A549 (cell line): ENCODE measurements around the gene TGFBR3L. TPM values are rescaled to one million over a fixed set of nuclear protein-coding genes. Genes with fewer than 3 reads are reported as not detected.

Experiments used
- ATAC-seq, 2 experiments: fragments of 200-7000 bp in 1 of 2; fragments of >200 bp in 1 of 2; cut with Nextera tagmentation in 1 of 2; cut with Tn5 transposase in 1 of 2; 3 replicates each; pipeline versions ENCODE4 v1.8.0 to v1.9.1; 2018 to 2020; ENCODE audit warnings: mild to moderate bottlenecking in 1 of 2, moderate library complexity in 1 of 2
- CTCF ChIA-PET: fragments of 300-600 bp; sonication (Branson Sonifier 250); formaldehyde crosslinking; extraction: SDS; loops from one replicate; lab custom pipeline; 2021; ENCODE audit warnings: antibody characterized with exemption, inconsistent platforms; lab: Yijun Ruan, JAX
- POLR2A ChIA-PET: fragments of 350-600 bp; formaldehyde crosslinking; extraction: SDS; loops from one replicate; lab custom pipeline; 2021; ENCODE audit warnings: antibody characterized with exemption, inconsistent platforms; lab: Yijun Ruan, JAX
- DNase-seq, 2 experiments: peaks; one replicate each; pipeline versions ENCODE4 v3.0.0 to v3.0.0-alpha.2; 2011 to 2016; ENCODE audit warnings: low read depth in 1 of 2, low spot score in 1 of 2
- FAIRE-seq: peaks from 2 replicates; lab custom pipeline; 2011; peaks lifted over from hg19 to GRCh38; lab: Jason Lieb, UNC
- H3K27ac ChIP-seq, 2 experiments: fragments of >200 bp; sonication (Bioruptor Twin); formaldehyde crosslinking; 3 replicates each; pipeline ENCODE4 v1.5.1; 2016 to 2017
- H3K4me1 ChIP-seq: fragments of >200 bp; sonication (Bioruptor Twin); formaldehyde crosslinking; 3 replicates; pipeline ENCODE4 v1.6.1; 2016
- H3K4me2 ChIP-seq: fragments of >200 bp; sonication (Bioruptor Twin); formaldehyde crosslinking; 3 replicates; pipeline ENCODE4 v1.6.1; 2016
- H3K4me3 ChIP-seq: fragments of >200 bp; sonication (Bioruptor Twin); formaldehyde crosslinking; 3 replicates; pipeline ENCODE4 v1.5.1; 2016
- H3K9me3 ChIP-seq: fragments of >200 bp; sonication (Bioruptor Twin); formaldehyde crosslinking; 3 replicates; pipeline ENCODE4 v1.6.1; 2016
- ATOH8 ChIP-seq: fragments of 250-450 bp; sonication (Bioruptor Pico); IDR thresholded peaks from 2 replicates; pipeline ENCODE4 v1.5.0; 2020; ENCODE audit warnings: low read depth, mild to moderate bottlenecking, moderate library complexity
- BCL3 ChIP-seq: fragments of >200 bp; sonication (Bioruptor Twin); formaldehyde crosslinking; IDR thresholded peaks from 3 replicates; pipeline ENCODE4 v1.6.1; 2016
- CHD2 ChIP-seq: fragments of 150-350 bp; IDR thresholded peaks from 2 replicates; pipeline ENCODE4 v1.6.1; 2014; ENCODE audit warnings: low read length; ENCODE audit not compliant: partially characterized antibody
- EHF ChIP-seq: fragments of 250-450 bp; sonication (Bioruptor Pico); IDR thresholded peaks from 2 replicates; pipeline ENCODE4 v1.5.0; 2020; ENCODE audit warnings: mild to moderate bottlenecking
- ELK1 ChIP-seq: fragments of 150-350 bp; IDR thresholded peaks from 2 replicates; pipeline ENCODE4 v1.6.1; 2014; ENCODE audit warnings: low read depth, mild to moderate bottlenecking, low read length
- EP300 ChIP-seq, 2 experiments: fragments of >200 bp; sonication (Bioruptor Twin); formaldehyde crosslinking; IDR thresholded peaks; 2 replicates in 1 of 2; 3 replicates in 1 of 2; pipeline ENCODE4 v1.6.1; 2016 to 2017
- FOSB ChIP-seq: fragments of 250-450 bp; sonication (Bioruptor Pico); IDR thresholded peaks from 2 replicates; pipeline ENCODE4 v1.5.0; 2020; ENCODE audit warnings: mild to moderate bottlenecking, moderate library complexity
- FOSL2 ChIP-seq, 2 experiments: fragments of 450-650 bp in 1 of 2; fragments of >200 bp in 1 of 2; sonication (Bioruptor Twin) in 1 of 2; formaldehyde crosslinking; IDR thresholded peaks; 2 replicates each; pipeline versions ENCODE4 v1.5.0 to v1.6.1; 2016 to 2020; ENCODE audit warnings: mild to moderate bottlenecking in 1 of 2, moderate library complexity in 1 of 2
- GATA3 ChIP-seq: IDR thresholded peaks from 2 replicates; pipeline ENCODE4 v1.6.1; 2012; ENCODE audit warnings: borderline replicate concordance
- HMGXB4 ChIP-seq: fragments of 250-450 bp; sonication (Bioruptor Pico); IDR thresholded peaks from 2 replicates; pipeline ENCODE4 v1.5.0; 2021; ENCODE audit warnings: mild to moderate bottlenecking, moderate library complexity, borderline replicate concordance
- HOXA7 ChIP-seq: fragments of 250-450 bp; sonication (Bioruptor Pico); IDR thresholded peaks from 2 replicates; pipeline ENCODE4 v1.5.0; 2020; ENCODE audit warnings: mild to moderate bottlenecking, moderate library complexity
- HOXB5 ChIP-seq: fragments of 250-450 bp; sonication (Bioruptor Pico); IDR thresholded peaks from 2 replicates; pipeline ENCODE4 v1.5.0; 2020; ENCODE audit warnings: mild to moderate bottlenecking, moderate library complexity
- JUN ChIP-seq, 2 experiments: fragments of >200 bp; sonication (Bioruptor Twin); formaldehyde crosslinking; IDR thresholded peaks; 2 replicates in 1 of 2; 3 replicates in 1 of 2; pipeline ENCODE4 v1.6.1; 2016 to 2017
- JUNB ChIP-seq: fragments of >200 bp; sonication (Bioruptor Twin); formaldehyde crosslinking; IDR thresholded peaks from 2 replicates; pipeline ENCODE4 v1.6.1; 2016
- MAZ ChIP-seq: fragments of 150-350 bp; IDR thresholded peaks from 2 replicates; pipeline ENCODE4 v1.6.1; 2014; ENCODE audit warnings: antibody characterized with exemption, low read depth, low read length, borderline replicate concordance
- MYC ChIP-seq: IDR thresholded peaks from 2 replicates; pipeline ENCODE4 v1.6.1; 2012; ENCODE audit warnings: mild to moderate bottlenecking, inconsistent platforms, low read length, improper control_type of control experiment, borderline replicate concordance
- NPAS2 ChIP-seq: fragments of 250-450 bp; sonication (Bioruptor Pico); IDR thresholded peaks from 2 replicates; pipeline ENCODE4 v1.8.0; 2022; ENCODE audit warnings: mild to moderate bottlenecking, moderate library complexity, borderline replicate concordance
- PHF8 ChIP-seq: fragments of 200-600 bp; sonication (generic); IDR thresholded peaks from 2 replicates; pipeline ENCODE4 v1.6.1; 2016; ENCODE audit warnings: low read depth, mild to moderate bottlenecking, antibody characterized with exemption, moderate library complexity, borderline replicate concordance
- POLR2AphosphoS2 ChIP-seq: conservative IDR thresholded peaks from 2 replicates; pipeline ENCODE4 v1.6.1; 2012; ENCODE audit warnings: low read length, improper control_type of control experiment, inconsistent platforms
- RAD21 ChIP-seq, 2 experiments: fragments of >200 bp in 1 of 2; sonication (Bioruptor Twin) in 1 of 2; formaldehyde crosslinking in 1 of 2; IDR thresholded peaks in 1 of 2; conservative IDR thresholded peaks in 1 of 2; 2 replicates in 1 of 2; 3 replicates in 1 of 2; pipeline ENCODE4 v1.6.1; 2012 to 2018; ENCODE audit warnings: inconsistent platforms in 1 of 2
- RCOR1 ChIP-seq: fragments of 150-350 bp; IDR thresholded peaks from 2 replicates; pipeline ENCODE4 v1.6.1; 2014; ENCODE audit warnings: antibody characterized with exemption, low read length, low read depth
- RFX5 ChIP-seq: fragments of 450-650 bp; IDR thresholded peaks from 2 replicates; pipeline ENCODE4 v1.7.1; 2014; ENCODE audit warnings: antibody characterized with exemption, mild to moderate bottlenecking, moderate library complexity
- RNF2 ChIP-seq: fragments of 200-600 bp; sonication (generic); IDR thresholded peaks from 2 replicates; pipeline ENCODE4 v1.6.1; 2016; ENCODE audit warnings: low read depth, mild to moderate bottlenecking, antibody characterized with exemption, moderate library complexity, borderline replicate concordance
- SREBF2 ChIP-seq: fragments of 450-650 bp; IDR thresholded peaks from 2 replicates; pipeline ENCODE4 v1.6.1; 2014; ENCODE audit warnings: mild to moderate bottlenecking, moderate library complexity
- TFCP2L1 ChIP-seq: fragments of 250-450 bp; sonication (Bioruptor Pico); IDR thresholded peaks from 2 replicates; pipeline ENCODE4 v1.5.0; 2021; ENCODE audit warnings: mild to moderate bottlenecking
- TP53 ChIP-seq: fragments of 250-450 bp; sonication (Bioruptor Pico); IDR thresholded peaks from 2 replicates; pipeline ENCODE4 v1.5.0; 2021; ENCODE audit warnings: mild to moderate bottlenecking, moderate library complexity
- USF2 ChIP-seq: fragments of 450-650 bp; IDR thresholded peaks from 2 replicates; pipeline ENCODE4 v1.6.1; 2014; ENCODE audit warnings: antibody characterized with exemption
- ZSCAN20 ChIP-seq: fragments of 250-450 bp; sonication (Bioruptor Pico); IDR thresholded peaks from 2 replicates; pipeline ENCODE4 v1.8.0; 2022; ENCODE audit warnings: mild to moderate bottlenecking, moderate library complexity
- WGBS: methylation state at CpG from one replicate; pipeline ENCODE4 v1.1.6; 2017; ENCODE audit errors: missing lambda C conversion rate; 5-methylcytosine and 5-hydroxymethylcytosine counted together
- polyA plus RNA-seq, 4 experiments: library from polyadenylated mRNA; depleted of rRNA in 3 of 4; stranded (reverse); fragments of >200 nt; fragmentation: RNase III in 1 of 4; extraction: RNeasy Plus Mini Kit Qiagen cat#74134 plus additional on column Dnase treatment in 1 of 4; gene quantifications; 2 replicates in 3 of 4; 3 replicates in 1 of 4; pipeline ENCODE4 v1.2.3, GENCODE V29; 2011 to 2017

Gene TGFBR3L
- polyA plus RNA-seq, 2 of the 4 experiments (the other 2 are of a cell fraction), result 0.21 to 1.2 TPM

GRCh38 chr19:7900931-7901330 lies 13.7 kb upstream of the TGFBR3L start:
- ATAC-seq (no peak), DNase-seq (no peak), FAIRE-seq (no peak)
- TF ChIP-seq RFX5 (no peak), PHF8 (no peak), RAD21 (conservative IDR thresholded peaks at IDR 0.05 in 1 of 2, IDR thresholded peaks at IDR 0.05 in 1 of 2) (no peak), HOXA7 (no peak), FOSB (CRISPR knock-in tag) (no peak), ZSCAN20 (CRISPR knock-in tag) (no peak), RNF2 (no peak), FOSL2 (IDR thresholded peaks at IDR 0.05) (no peak), FOSL2 (CRISPR knock-in tag; IDR thresholded peaks at IDR 0.05) (no peak), SREBF2 (no peak), ATOH8 (CRISPR knock-in tag) (no peak), RCOR1 (no peak)
- Histone ChIP-seq H3K4me3 (no peak overlapping the region), H3K9me3 (no peaks in the 10 kb centered on the region), H3K4me1 (peaks cover 8% of the 10 kb centered on the region), H3K4me2 (no peak overlapping the region), H3K27ac (no peak overlapping the region)
- 92% methylated on average over 3 of the region's 3 CpGs for WGBS
- POLR2A ChIA-PET, result interaction anchor here (1.8 kb wide), 1 partner anchor 8 kb away, joined by 4 read pairs; no protein-coding TSS in a partner anchor
- CTCF ChIA-PET, result interaction anchor here (1.2 to 3.3 kb wide), 6 partner anchors 12 to 48 kb away, joined by 3 to 13 read pairs (median 7); partner anchors contain the start of gene LRRC8E

- 88% methylated on average over 7 of the region's 7 CpGs for WGBS
- ChIA-PET POLR2A (interaction anchor here (1.8 kb wide), 1 partner anchor 8 kb away, joined by 4 read pairs; no protein-coding TSS in a partner anchor), CTCF (interaction anchor here (1.3 to 3.3 kb wide), 5 partner anchors 13 to 48 kb away, joined by 3 to 13 read pairs (median 9); partner anchors contain the start of gene LRRC8E)
- no peak for DNase-seq
- Histone ChIP-seq H3K27ac (no peak overlapping the region), H3K4me2 (no peak overlapping the region), H3K9me3 (no peaks in the 10 kb centered on the region), H3K4me3 (no peak overlapping the region), H3K4me1 (peaks cover 8% of the 10 kb centered on the region)
- FAIRE-seq, result no peak
- ATAC-seq, result no peak
- TF ChIP-seq ELK1 (no peak), POLR2AphosphoS2 (no peak), GATA3 (no peak), JUNB (no peak), TFCP2L1 (CRISPR knock-in tag) (no peak), NPAS2 (no peak), JUN (IDR thresholded peaks at IDR 0.05) (no peak), MYC (no peak), CHD2 (no peak), MAZ (no peak), BCL3 (no peak), HOXB5 (CRISPR knock-in tag) (no peak), EP300 (IDR thresholded peaks at IDR 0.05) (no peak), RCOR1 (no peak), ATOH8 (CRISPR knock-in tag) (no peak), EHF (CRISPR knock-in tag) (no peak), HMGXB4 (CRISPR knock-in tag) (no peak), USF2 (no peak), TP53 (CRISPR knock-in tag) (no peak)
Observed at GRCh38 chr19:7901337-7901736, 13.3 kb upstream of the TGFBR3L start.
